HEK293 (cell line): ENCODE results near the gene UNC93A.

ENCODE experiments used
- CTCF ChIA-PET: fragments of 350-600 bp; formaldehyde crosslinking; extraction: SDS; loops from one replicate; lab custom pipeline; 2021; ENCODE audit warnings: antibody characterized with exemption; lab: Yijun Ruan, JAX
- POLR2A ChIA-PET: fragments of 300-600 bp; formaldehyde crosslinking; extraction: SDS; loops from one replicate; lab custom pipeline; 2020; ENCODE audit warnings: antibody characterized with exemption, inconsistent platforms; lab: Yijun Ruan, JAX
- H3K27ac ChIP-seq: fragments of 200-500 bp; sonication (Bioruptor generic); 2 replicates; pipeline ENCODE4 v1.5.1; 2014; ENCODE audit warnings: low read depth, low read length, control low read depth, inconsistent platforms; ENCODE audit errors: extremely low read depth
- H3K36me3 ChIP-seq, 2 experiments: fragments of 200-500 bp in 1 of 2; sonication (Bioruptor generic) in 1 of 2; 1 replicate in 1 of 2; 2 replicates in 1 of 2; pipeline ENCODE4 v1.5.1; 2014 to 2017; ENCODE audit warnings: inconsistent platforms in 2 of 2, low read length in 2 of 2; ENCODE audit not compliant: control insufficient read depth in 2 of 2, insufficient read depth in 1 of 2
- H3K4me1 ChIP-seq: fragments of 200-500 bp; sonication (Bioruptor generic); 2 replicates; pipeline ENCODE4 v1.5.1; 2014; ENCODE audit warnings: mild to moderate bottlenecking, low read length, inconsistent platforms; ENCODE audit not compliant: control insufficient read depth, insufficient read depth
- H3K4me3 ChIP-seq: 2 replicates; pipeline ENCODE4 v1.5.1; 2011; ENCODE audit warnings: low read depth, mild to moderate bottlenecking, control low read depth, low read length, moderate library complexity
- H3K9me3 ChIP-seq: fragments of 200-500 bp; sonication (Bioruptor generic); 2 replicates; pipeline ENCODE4 v1.5.1; 2014; ENCODE audit warnings: low read depth, low read length, inconsistent platforms; ENCODE audit not compliant: control insufficient read depth, insufficient read depth
- AEBP2 ChIP-seq: fragments of 450-650 bp; formaldehyde crosslinking; IDR thresholded peaks from 2 replicates; pipeline ENCODE4 v1.5.1; 2016; ENCODE audit warnings: missing biosample characterization, missing genetic modification characterization, borderline replicate concordance
- ELK4 ChIP-seq: IDR thresholded peaks from 2 replicates; pipeline ENCODE4 v1.6.1; 2011; ENCODE audit warnings: mild to moderate bottlenecking, low read depth, low read length, borderline replicate concordance
- FEZF1 ChIP-seq: fragments of 450-650 bp; formaldehyde crosslinking; IDR thresholded peaks from 2 replicates; pipeline ENCODE4 v1.5.1; 2016; ENCODE audit warnings: missing biosample characterization, missing genetic modification characterization
- KLF8 ChIP-seq: fragments of 450-650 bp; formaldehyde crosslinking; IDR thresholded peaks from 2 replicates; pipeline ENCODE4 v1.5.1; 2016; ENCODE audit warnings: missing biosample characterization, missing genetic modification characterization
- OVOL3 ChIP-seq: fragments of 450-650 bp; formaldehyde crosslinking; IDR thresholded peaks from 2 replicates; pipeline ENCODE4 v1.5.1; 2016; ENCODE audit warnings: missing biosample characterization, missing genetic modification characterization
- ZBTB1 ChIP-seq: fragments of 450-650 bp; formaldehyde crosslinking; IDR thresholded peaks from 2 replicates; pipeline ENCODE4 v1.5.1; 2016; ENCODE audit warnings: missing biosample characterization, missing genetic modification characterization
- ZFP3 ChIP-seq: fragments of 450-650 bp; formaldehyde crosslinking; IDR thresholded peaks from 2 replicates; pipeline ENCODE4 v1.5.1; 2016; ENCODE audit warnings: low read depth, missing biosample characterization, missing genetic modification characterization
- ZFP69B ChIP-seq: fragments of 450-650 bp; formaldehyde crosslinking; IDR thresholded peaks from 2 replicates; pipeline ENCODE4 v1.5.1; 2016; ENCODE audit warnings: missing biosample characterization, missing genetic modification characterization
- ZNF18 ChIP-seq: fragments of 450-650 bp; formaldehyde crosslinking; IDR thresholded peaks from 2 replicates; pipeline ENCODE4 v1.5.1; 2016; ENCODE audit warnings: missing biosample characterization, missing genetic modification characterization
- ZNF26 ChIP-seq: fragments of 450-650 bp; formaldehyde crosslinking; IDR thresholded peaks from 2 replicates; pipeline ENCODE4 v1.5.1; 2016; ENCODE audit warnings: missing biosample characterization, missing genetic modification characterization
- ZNF274 ChIP-seq, 2 experiments: fragments of 200-500 bp in 1 of 2; fragments of 450-650 bp in 1 of 2; sonication (Bioruptor generic) in 1 of 2; formaldehyde crosslinking in 1 of 2; IDR thresholded peaks; 2 replicates each; pipeline versions ENCODE4 v1.5.1 to v1.6.1; 2014 to 2016; ENCODE audit warnings: borderline replicate concordance in 1 of 2, inconsistent platforms in 1 of 2, low read length in 1 of 2, missing biosample characterization in 1 of 2, missing genetic modification characterization in 1 of 2
- ZNF350 ChIP-seq: fragments of 450-650 bp; formaldehyde crosslinking; IDR thresholded peaks from 2 replicates; pipeline ENCODE4 v1.5.0; 2017; ENCODE audit warnings: missing biosample characterization, mild to moderate bottlenecking, missing genetic modification characterization
- ZNF391 ChIP-seq: fragments of 450-650 bp; formaldehyde crosslinking; IDR thresholded peaks from 2 replicates; pipeline ENCODE4 v1.5.1; 2016; ENCODE audit warnings: low read depth, missing biosample characterization, missing genetic modification characterization, borderline replicate concordance
- ZNF488 ChIP-seq: fragments of 450-650 bp; formaldehyde crosslinking; IDR thresholded peaks from 2 replicates; pipeline ENCODE4 v1.5.1; 2016; ENCODE audit warnings: missing biosample characterization, missing genetic modification characterization
- ZNF510 ChIP-seq: fragments of 450-650 bp; formaldehyde crosslinking; IDR thresholded peaks from 2 replicates; pipeline ENCODE4 v1.5.1; 2018; ENCODE audit warnings: mild to moderate bottlenecking, missing genetic modification characterization, missing biosample characterization; ENCODE audit not compliant: insufficient replicate concordance
- ZNF530 ChIP-seq: fragments of 450-650 bp; formaldehyde crosslinking; IDR thresholded peaks from 2 replicates; pipeline ENCODE4 v1.5.1; 2016; ENCODE audit warnings: low read depth, missing biosample characterization, missing genetic modification characterization
- ZNF600 ChIP-seq: fragments of 450-650 bp; formaldehyde crosslinking; IDR thresholded peaks from 2 replicates; pipeline ENCODE4 v1.5.1; 2016; ENCODE audit warnings: missing biosample characterization, missing genetic modification characterization
- ZNF629 ChIP-seq: fragments of 450-650 bp; formaldehyde crosslinking; IDR thresholded peaks from 2 replicates; pipeline ENCODE4 v1.5.1; 2017; ENCODE audit warnings: missing biosample characterization, missing genetic modification characterization
- ZNF645 ChIP-seq: fragments of 450-650 bp; formaldehyde crosslinking; IDR thresholded peaks from 2 replicates; pipeline ENCODE4; 2016; ENCODE audit warnings: missing biosample characterization, missing genetic modification characterization
- ZSCAN30 ChIP-seq: fragments of 450-650 bp; IDR thresholded peaks from 2 replicates; pipeline ENCODE4 v1.5.1; 2018; ENCODE audit warnings: missing biosample characterization, mild to moderate bottlenecking, missing genetic modification characterization, moderate library complexity

The UNC93A gene

GRCh38 chr6:167347226-167347625, 56.1 kb downstream of the UNC93A start:
- ChIA-PET CTCF (no interaction called here), POLR2A (no interaction called here)
- H3K36me3 ChIP-seq: no peaks in the 10 kb centered on the region
- H3K4me3 ChIP-seq: no peak overlapping the region
- no peaks in the 10 kb centered on the region; the same call in 1 of the 2 replicates for H3K9me3 ChIP-seq
- no peaks in the 10 kb centered on the region for H3K4me1 ChIP-seq
- no peak overlapping the region for H3K27ac ChIP-seq
- no peak for TF ChIP-seq ZNF350 (tag by site-specific recombination)
- no peak for TF ChIP-seq AEBP2 (tag by site-specific recombination)
- TF ChIP-seq ZNF274 (IDR thresholded peaks at IDR 0.05; ENCODE audit: low read length): no peak
- TF ChIP-seq ZNF274 (tag by site-specific recombination; IDR thresholded peaks at IDR 0.05; ENCODE audit: borderline replicate concordance): no peak
- TF ChIP-seq ZNF391: no peak
- no peak for TF ChIP-seq ZNF18 (tag by site-specific recombination)
- TF ChIP-seq ZNF26: no peak
- no peak for TF ChIP-seq ZNF510 (tag by site-specific recombination)
- TF ChIP-seq ZNF530 (tag by site-specific recombination): no peak
- no peak for TF ChIP-seq ZNF645 (tag by site-specific recombination)
- no peak for TF ChIP-seq ZNF629
- TF ChIP-seq ZNF600: no peak
- TF ChIP-seq OVOL3 (tag by site-specific recombination): no peak
- TF ChIP-seq ZSCAN30 (tag by site-specific recombination): no peak
- no peak for TF ChIP-seq FEZF1 (tag by site-specific recombination)
- no peak for TF ChIP-seq ZNF488 (tag by site-specific recombination)
- TF ChIP-seq ZBTB1 (tag by site-specific recombination): no peak
- no peak for TF ChIP-seq ZFP3 (tag by site-specific recombination)
- no peak for TF ChIP-seq ELK4
- TF ChIP-seq ZFP69B (tag by site-specific recombination): no peak
- no peak for TF ChIP-seq KLF8 (tag by site-specific recombination)
